IMR-90 (cell line): ENCODE data around the gene EML4. TPM values are rescaled to one million over a fixed set of nuclear protein-coding genes. Genes with fewer than 3 reads are reported as not detected.

ENCODE experiments used
- ATAC-seq: fragments of 200-7000 bp; cut with Tn5 transposase; 2 replicates; pipeline ENCODE4 v1.9.1; 2020; ENCODE audit warnings: low read depth, mild to moderate bottlenecking, moderate library complexity
- BruUV-seq: library from RNA; stranded (reverse); fragments of 400-500 nt; replicated peaks from 2 replicates; lab custom pipeline; 2021; lab: Mats Ljungman, UMichigan
- CTCF ChIA-PET: fragments of 300-600 bp; formaldehyde crosslinking; extraction: SDS; loops from one replicate; lab custom pipeline; 2021; ENCODE audit warnings: antibody characterized with exemption; lab: Yijun Ruan, JAX
- POLR2A ChIA-PET: fragments of 300-600 bp; sonication (Branson Sonifier 250); formaldehyde crosslinking; loops from one replicate; lab custom pipeline; 2022; ENCODE audit warnings: antibody characterized with exemption; ENCODE audit not compliant: unreplicated experiment; lab: Charles Lee
- DNase-seq: peaks from one replicate; pipeline ENCODE4 v3.0.0; 2013
- H2AFZ ChIP-seq: replicated peaks from 2 replicates; pipeline ENCODE3; 2013; ENCODE audit warnings: low read length, mild to moderate bottlenecking; ENCODE audit not compliant: poor library complexity
- H2AK5ac ChIP-seq: 2 replicates; pipeline ENCODE4 v1.6.1; 2013; ENCODE audit warnings: low read depth, low read length, inconsistent platforms
- H2AK9ac ChIP-seq: replicated peaks from 2 replicates; pipeline ENCODE3; 2013; ENCODE audit warnings: mild to moderate bottlenecking, low read depth, low read length, moderate library complexity; ENCODE audit not compliant: poor library complexity
- H2BK120ac ChIP-seq: 2 replicates; pipeline ENCODE4 v1.6.1; 2013; ENCODE audit warnings: low read depth, low read length, inconsistent platforms
- H2BK15ac ChIP-seq: 3 replicates; pipeline ENCODE4 v1.6.1; 2013; ENCODE audit warnings: low read depth, low read length, inconsistent platforms
- H2BK20ac ChIP-seq: 2 replicates; pipeline ENCODE4 v1.6.1; 2013; ENCODE audit warnings: low read depth, mild to moderate bottlenecking, inconsistent platforms, low read length, moderate library complexity
- H2BK5ac ChIP-seq: 2 replicates; pipeline ENCODE4 v1.6.1; 2013; ENCODE audit warnings: mild to moderate bottlenecking, low read depth, low read length, inconsistent platforms; ENCODE audit not compliant: poor library complexity, severe bottlenecking
- H3K14ac ChIP-seq: replicated peaks from 2 replicates; pipeline ENCODE4 v1.6.1; 2013; ENCODE audit warnings: low read depth, low read length, inconsistent platforms
- H3K18ac ChIP-seq: 2 replicates; pipeline ENCODE4 v1.6.1; 2013; ENCODE audit warnings: low read depth, low read length, control low read depth
- H3K23ac ChIP-seq: 2 replicates; pipeline ENCODE4 v1.6.1; 2013; ENCODE audit warnings: low read depth, low read length, inconsistent platforms
- H3K27ac ChIP-seq: 2 replicates; pipeline ENCODE4 v1.5.1; 2013; ENCODE audit warnings: mild to moderate bottlenecking, control low read depth, low read length; ENCODE audit not compliant: insufficient read depth
- H3K27me3 ChIP-seq: 2 replicates; pipeline ENCODE4 v1.6.1; 2013; ENCODE audit warnings: low read length; ENCODE audit not compliant: control insufficient read depth, insufficient read depth
- H3K36me3 ChIP-seq: 2 replicates; pipeline ENCODE4 v1.6.1; 2013; ENCODE audit warnings: low read length, mixed read lengths; ENCODE audit not compliant: control insufficient read depth, insufficient read depth
- H3K4ac ChIP-seq: 2 replicates; pipeline ENCODE4 v1.6.1; 2013; ENCODE audit warnings: low read depth, low read length, inconsistent platforms
- H3K4me1 ChIP-seq: 2 replicates; pipeline ENCODE4 v1.6.1; 2013; ENCODE audit warnings: low read length, mixed read lengths; ENCODE audit not compliant: control insufficient read depth, insufficient read depth
- H3K4me2 ChIP-seq: 2 replicates; pipeline ENCODE4 v1.6.1; 2013; ENCODE audit warnings: low read depth, mild to moderate bottlenecking, control low read depth, low read length, moderate library complexity
- H3K4me3 ChIP-seq: 2 replicates; pipeline ENCODE4 v1.5.1; 2013; ENCODE audit warnings: low read depth, mild to moderate bottlenecking, control low read depth, low read length, moderate library complexity; ENCODE audit not compliant: insufficient read depth
- H3K56ac ChIP-seq: 2 replicates; pipeline ENCODE4 v1.6.1; 2013; ENCODE audit warnings: low read length, inconsistent platforms; ENCODE audit not compliant: insufficient read depth; ENCODE audit errors: extremely low read depth
- H3K79me1 ChIP-seq, 2 experiments: 2 replicates each; pipeline ENCODE4 v1.6.1; 2013; ENCODE audit warnings: low read length in 2 of 2, inconsistent platforms in 1 of 2, low read depth in 1 of 2
- H3K9ac ChIP-seq: 2 replicates; pipeline ENCODE4 v1.6.1; 2013; ENCODE audit warnings: low read depth, low read length, control low read depth
- H3K9me1 ChIP-seq: 2 replicates; pipeline ENCODE4 v1.6.1; 2013; ENCODE audit warnings: low read length, inconsistent platforms; ENCODE audit not compliant: insufficient read depth
- H3K9me3 ChIP-seq: 2 replicates; pipeline ENCODE4 v1.6.1; 2013; ENCODE audit warnings: low read length; ENCODE audit not compliant: control insufficient read depth, insufficient read depth
- H4K20me1 ChIP-seq: 2 replicates; pipeline ENCODE4 v1.6.1; 2013; ENCODE audit warnings: low read length, inconsistent platforms; ENCODE audit not compliant: insufficient read depth
- H4K5ac ChIP-seq: 2 replicates; pipeline ENCODE4 v1.6.1; 2013; ENCODE audit warnings: mild to moderate bottlenecking, low read depth, low read length, control low read depth
- H4K8ac ChIP-seq, 2 experiments: 2 replicates each; pipeline ENCODE4 v1.6.1; 2013; ENCODE audit warnings: low read depth in 2 of 2, low read length in 2 of 2, control low read depth in 1 of 2, inconsistent platforms in 1 of 2
- H4K91ac ChIP-seq: 2 replicates; pipeline ENCODE4 v1.6.1; 2013; ENCODE audit warnings: low read depth, low read length, inconsistent platforms; ENCODE audit not compliant: insufficient read depth
- BHLHE40 ChIP-seq: fragments of 150-350 bp; IDR thresholded peaks from 2 replicates; pipeline ENCODE4 v1.6.1; 2016; ENCODE audit warnings: mild to moderate bottlenecking, low read depth, low read length
- CEBPB ChIP-seq: IDR thresholded peaks from 2 replicates; pipeline ENCODE4 v1.6.1; 2012; ENCODE audit warnings: low read depth, low read length, improper control_type of control experiment
- CHD1 ChIP-seq: IDR thresholded peaks from 2 replicates; pipeline ENCODE4 v1.6.1; 2012; ENCODE audit warnings: low read depth, low read length, improper control_type of control experiment
- ELK1 ChIP-seq: fragments of 150-350 bp; IDR thresholded peaks from 2 replicates; pipeline ENCODE4 v1.6.1; 2016; ENCODE audit warnings: low read depth, mild to moderate bottlenecking, low read length, moderate library complexity, borderline replicate concordance
- FOS ChIP-seq: fragments of 150-350 bp; IDR thresholded peaks from 2 replicates; pipeline ENCODE4 v1.6.1; 2016; ENCODE audit warnings: low read depth, low read length
- MAFK ChIP-seq: IDR thresholded peaks from 2 replicates; pipeline ENCODE4 v1.6.1; 2012; ENCODE audit warnings: low read depth, low read length, improper control_type of control experiment
- MAZ ChIP-seq: IDR thresholded peaks from 2 replicates; pipeline ENCODE4 v1.6.1; 2012; ENCODE audit warnings: low read depth, mild to moderate bottlenecking, low read length, improper control_type of control experiment, moderate library complexity, borderline replicate concordance
- MXI1 ChIP-seq: IDR thresholded peaks from 2 replicates; pipeline ENCODE4 v1.6.1; 2012; ENCODE audit warnings: low read depth, mild to moderate bottlenecking, low read length, moderate library complexity, borderline replicate concordance
- NFE2L2 ChIP-seq: fragments of 150-350 bp; IDR thresholded peaks from 2 replicates; pipeline ENCODE4 v1.6.1; 2016; ENCODE audit warnings: low read depth, mild to moderate bottlenecking, low read length
- POLR2A ChIP-seq: IDR thresholded peaks from 2 replicates; pipeline ENCODE4 v1.6.1; 2012; ENCODE audit warnings: mild to moderate bottlenecking, low read depth, low read length
- RAD21 ChIP-seq: IDR thresholded peaks from 2 replicates; pipeline ENCODE4 v1.6.1; 2012; ENCODE audit warnings: low read length, improper control_type of control experiment
- RCOR1 ChIP-seq: IDR thresholded peaks from 2 replicates; pipeline ENCODE4 v1.6.1; 2012; ENCODE audit warnings: mild to moderate bottlenecking, low read length, improper control_type of control experiment; ENCODE audit not compliant: insufficient replicate concordance
- RFX5 ChIP-seq: IDR thresholded peaks from 2 replicates; pipeline ENCODE4 v1.8.0; 2012; ENCODE audit warnings: low read depth, mild to moderate bottlenecking, low read length, moderate library complexity
- SMC3 ChIP-seq: fragments of 150-350 bp; IDR thresholded peaks from 2 replicates; pipeline ENCODE4 v1.6.1; 2016; ENCODE audit warnings: low read depth, mild to moderate bottlenecking, antibody characterized with exemption, low read length, moderate library complexity
- USF2 ChIP-seq: fragments of 150-350 bp; IDR thresholded peaks from 2 replicates; pipeline ENCODE4 v1.6.1; 2017; ENCODE audit warnings: mild to moderate bottlenecking, antibody characterized with exemption, low read length, low read depth
- WGBS, 2 experiments: methylation state at CpG; one replicate each; pipeline versions ENCODE4 v1.1.5 to v1.1.7; 2013; ENCODE audit warnings: missing lambda C conversion rate in 2 of 2; ENCODE audit not compliant: insufficient read length in 1 of 2; ENCODE audit errors: extremely low coverage in 2 of 2; 5-methylcytosine and 5-hydroxymethylcytosine counted together
- dilution Hi-C: fragments of 300-500 bp; cut with HindIII; formaldehyde crosslinking; loops from one replicate; pipeline ENCODE4 v1.14.3; 2018; ENCODE audit warnings: low sequenced_read_pairs; ENCODE audit not compliant: unreplicated experiment
- in situ Hi-C: fragments of 300-500 bp; cut with MboI; formaldehyde crosslinking; loops from 3 replicates; pipeline ENCODE4 v1.14.3; 2019; ENCODE audit warnings: low sequenced_read_pairs, inconsistent platforms, mixed read lengths
- intact Hi-C: fragments of 100-400 bp; cut with micrococcal nuclease; formaldehyde crosslinking; loops from 2 replicates; pipeline ENCODE4 v1.10.0; 2022
- polyA plus RNA-seq, 3 experiments: library from polyadenylated mRNA; depleted of rRNA; stranded (reverse); fragments of >200 nt; gene quantifications; 2 replicates each; pipeline ENCODE4 v1.2.3, GENCODE V29; 2012; ENCODE audit warnings: low replicate concordance in 1 of 3
- total RNA-seq: library from RNA; depleted of rRNA; stranded (reverse); fragments of >200 nt; gene quantifications from 2 replicates; pipeline ENCODE4 v1.2.3, GENCODE V29; 2012
- TF ChIP-seq, protein P1 (sequence below): conservative IDR thresholded peaks from 2 replicates; pipeline ENCODE4 v1.5.1; 2012; ENCODE audit warnings: mild to moderate bottlenecking, low read depth, low read length, improper control_type of control experiment

EML4 gene
- total and polyA plus RNA-seq, 2 of the 4 experiments (the other 2 are of a cell fraction) = 29.7 to 73.7 TPM

DNA sequence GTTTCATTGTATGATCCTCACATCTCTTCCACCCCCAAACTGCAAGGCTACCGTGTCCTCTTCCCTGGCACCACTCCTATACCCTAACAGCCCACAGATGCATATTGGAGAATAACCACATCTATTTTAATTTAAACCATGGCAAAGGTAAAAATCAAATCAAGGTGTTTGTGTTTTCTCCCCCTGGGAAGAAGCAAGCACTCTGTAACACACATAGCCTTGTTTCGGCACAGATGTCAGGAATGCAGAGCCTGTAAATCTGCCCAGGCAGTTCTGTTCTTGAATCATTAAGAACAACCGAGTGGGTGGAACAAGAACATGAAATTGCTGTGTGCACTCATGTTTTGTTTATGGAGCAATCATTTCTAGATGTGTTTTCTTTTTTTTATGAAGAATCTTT lies 198.7 kb downstream of the EML4 start:
- Histone ChIP-seq H3K23ac (no peak overlapping the region), H3K56ac (no peak overlapping the region), H3K4ac (no peak overlapping the region), H4K8ac (no peak overlapping the region), H3K27ac (no peak overlapping the region), H3K4me1 (no peaks in the 10 kb centered on the region), H2BK5ac (no peak overlapping the region), H2BK20ac (no peak overlapping the region), H3K9ac (no peak overlapping the region), H2AK9ac (no peak overlapping the region), H2AFZ (no peak overlapping the region), H3K14ac (no peak overlapping the region), H3K18ac (no peak overlapping the region), H4K91ac (no peak overlapping the region), H3K79me1 (no peaks in the 10 kb centered on the region), H3K36me3 (no peaks in the 10 kb centered on the region), H4K20me1 (no peaks in the 10 kb centered on the region), H2AK5ac (no peak overlapping the region), H3K4me3 (no peak overlapping the region), H2BK120ac (no peak overlapping the region), H3K9me3 (no peaks in the 10 kb centered on the region), H4K5ac (no peak overlapping the region), H2BK15ac (no peak overlapping the region), H3K9me1 (no peaks in the 10 kb centered on the region), H3K27me3 (peaks cover 29% of the 10 kb centered on the region), H3K4me2 (no peak overlapping the region)
- intact Hi-C loops (loop anchor here (10.0 kb wide), 2 partner anchors 297 to 513 kb away; no protein-coding TSS in a partner anchor), dilution Hi-C loops (no loop called here), in situ Hi-C loops (no loop called here)
- TF ChIP-seq MXI1 (no peak), POLR2A (no peak), MAZ (no peak), FOS (no peak), RCOR1 (no peak), CEBPB (no peak), RFX5 (no peak), BHLHE40 (no peak), RAD21 (no peak), SMC3 (no peak), CHD1 (no peak), ELK1 (no peak), NFE2L2 (no peak), MAFK (no peak), USF2 (no peak)
- TF ChIP-seq, protein P1, sequence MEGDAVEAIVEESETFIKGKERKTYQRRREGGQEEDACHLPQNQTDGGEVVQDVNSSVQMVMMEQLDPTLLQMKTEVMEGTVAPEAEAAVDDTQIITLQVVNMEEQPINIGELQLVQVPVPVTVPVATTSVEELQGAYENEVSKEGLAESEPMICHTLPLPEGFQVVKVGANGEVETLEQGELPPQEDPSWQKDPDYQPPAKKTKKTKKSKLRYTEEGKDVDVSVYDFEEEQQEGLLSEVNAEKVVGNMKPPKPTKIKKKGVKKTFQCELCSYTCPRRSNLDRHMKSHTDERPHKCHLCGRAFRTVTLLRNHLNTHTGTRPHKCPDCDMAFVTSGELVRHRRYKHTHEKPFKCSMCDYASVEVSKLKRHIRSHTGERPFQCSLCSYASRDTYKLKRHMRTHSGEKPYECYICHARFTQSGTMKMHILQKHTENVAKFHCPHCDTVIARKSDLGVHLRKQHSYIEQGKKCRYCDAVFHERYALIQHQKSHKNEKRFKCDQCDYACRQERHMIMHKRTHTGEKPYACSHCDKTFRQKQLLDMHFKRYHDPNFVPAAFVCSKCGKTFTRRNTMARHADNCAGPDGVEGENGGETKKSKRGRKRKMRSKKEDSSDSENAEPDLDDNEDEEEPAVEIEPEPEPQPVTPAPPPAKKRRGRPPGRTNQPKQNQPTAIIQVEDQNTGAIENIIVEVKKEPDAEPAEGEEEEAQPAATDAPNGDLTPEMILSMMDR = no peak
- WGBS, 2 experiments = 80% methylated on average over 1 of the region's 3 CpGs; no CpG with 5 or more reads in 1 of the 2 experiments
- no TSS peak for BruUV-seq
- CTCF ChIA-PET = no interaction called here
- DNase-seq = peak; percentile 12
- peak; percentile 51; the same call in 1 of the 2 replicates for ATAC-seq
- POLR2A ChIA-PET = no interaction called here
